Karpas-422 (cell line): ENCODE data around the gene HYAL2. TPM values are rescaled to one million over a fixed set of nuclear protein-coding genes. Genes with fewer than 3 reads are reported as not detected.

ENCODE experiments used
- DNase-seq: peaks from one replicate; pipeline ENCODE4 v3.0.0-alpha.2; 2015
- H2AFZ ChIP-seq: fragments of 200-600 bp; sonication (generic); 2 replicates; pipeline ENCODE4 v1.6.1; 2014; ENCODE audit warnings: antibody characterized with exemption, low read length, mixed read lengths
- H3K27ac ChIP-seq: fragments of 200-600 bp; sonication (generic); 2 replicates; pipeline ENCODE4 v1.5.1; 2014; ENCODE audit warnings: mild to moderate bottlenecking, low read length, moderate library complexity
- H3K27me3 ChIP-seq: fragments of 200-600 bp; sonication (generic); 2 replicates; pipeline ENCODE4 v1.6.1; 2014; ENCODE audit warnings: low read length, mixed read lengths
- H3K36me3 ChIP-seq: fragments of 200-600 bp; sonication (generic); 2 replicates; pipeline ENCODE4 v1.6.1; 2014; ENCODE audit warnings: low read length, mixed read lengths; ENCODE audit not compliant: insufficient read depth
- H3K4me1 ChIP-seq: fragments of 200-600 bp; sonication (generic); 2 replicates; pipeline ENCODE4 v1.6.1; 2014; ENCODE audit warnings: mild to moderate bottlenecking, low read length, mixed read lengths
- H3K4me2 ChIP-seq: fragments of 200-600 bp; sonication (generic); 2 replicates; pipeline ENCODE4 v1.6.1; 2014; ENCODE audit warnings: low read length, low read depth, mild to moderate bottlenecking; ENCODE audit not compliant: poor library complexity, severe bottlenecking
- H3K4me3 ChIP-seq: fragments of 200-600 bp; sonication (generic); 2 replicates; pipeline ENCODE4 v1.5.1; 2014; ENCODE audit warnings: mild to moderate bottlenecking, antibody characterized with exemption, low read length, mixed read lengths
- H3K79me2 ChIP-seq: fragments of 200-600 bp; sonication (generic); 2 replicates; pipeline ENCODE4 v1.6.1; 2014; ENCODE audit warnings: mild to moderate bottlenecking, low read length, mixed read lengths
- H3K9ac ChIP-seq: fragments of 200-600 bp; sonication (generic); 2 replicates; pipeline ENCODE4 v1.6.0; 2014; ENCODE audit warnings: low read length
- H3K9me2 ChIP-seq: fragments of 200-600 bp; sonication (generic), shearing (Covaris generic); replicated peaks from 2 replicates; pipeline ENCODE4 v1.6.0; 2014; ENCODE audit warnings: mild to moderate bottlenecking, low read length, moderate library complexity; ENCODE audit not compliant: insufficient read depth
- H3K9me3 ChIP-seq: fragments of 300-700, 200-600 bp; sonication (generic); 2 replicates; pipeline ENCODE4 v1.6.1; 2014; ENCODE audit warnings: low read length, mixed read lengths
- H4K20me1 ChIP-seq: fragments of 200-600 bp; sonication (generic); 2 replicates; pipeline ENCODE4 v1.6.1; 2014; ENCODE audit warnings: mild to moderate bottlenecking, antibody characterized with exemption, low read length, low read depth; ENCODE audit not compliant: insufficient read depth
- total RNA-seq: library from RNA; depleted of rRNA; stranded (reverse); fragments of >200 nt; shearing (Covaris generic); gene quantifications from 2 replicates; pipeline ENCODE4 v1.2.3, GENCODE V29; 2014; ENCODE audit warnings: low replicate concordance

HYAL2 gene
- total RNA-seq, 1 experiment from 2014 or later: 12.8 TPM

DNA sequence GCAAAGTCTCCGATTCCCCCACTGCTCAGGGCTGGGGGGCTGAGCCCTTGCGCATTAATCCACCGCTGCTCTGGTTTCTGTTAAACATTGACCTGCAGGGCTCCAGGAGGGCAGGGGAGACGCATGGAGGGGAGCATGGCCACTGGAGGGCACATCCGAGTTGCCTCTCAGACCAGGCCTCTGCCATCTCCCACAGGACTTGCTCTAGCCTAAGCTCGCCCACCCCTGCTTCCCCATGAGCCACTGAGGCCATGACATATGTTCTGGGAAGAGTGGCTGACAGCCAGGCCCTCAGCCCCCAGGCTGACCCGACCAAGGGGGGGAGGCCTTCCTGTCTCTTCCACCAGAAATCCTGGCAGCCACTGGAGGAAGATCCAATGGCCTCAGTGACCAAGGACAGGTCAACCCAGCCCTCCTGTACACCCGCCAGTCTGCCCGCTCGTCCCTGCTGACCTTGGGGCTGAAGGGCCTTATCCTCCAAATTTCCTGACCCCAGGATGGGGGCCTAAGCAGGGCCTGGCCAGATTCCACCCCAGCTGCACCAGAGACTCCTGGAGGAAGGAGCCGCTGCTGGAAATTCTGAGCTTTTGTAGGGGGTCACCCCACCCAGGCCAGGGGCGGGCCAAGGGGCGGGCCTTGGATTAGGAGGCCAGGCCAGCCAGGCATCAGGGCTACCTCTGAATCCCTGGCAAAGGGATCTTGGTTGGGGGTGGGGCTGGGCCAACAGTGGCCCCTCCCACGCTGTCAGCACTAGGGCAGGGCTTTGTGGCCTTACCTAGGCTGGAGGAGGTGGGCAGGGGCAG lies 19.3 kb downstream of the HYAL2 start, which contains the start of gene HYAL1:
HYAL1 (minus strand) TSS at position 562 of the 803 bp plus-strand sequence. CDS start 618 bp downstream, outside the sequence.
- H2AFZ ChIP-seq: no peak within 1 kb of the TSS
- no peaks in the 10 kb centered on the region for H4K20me1 ChIP-seq

DNA sequence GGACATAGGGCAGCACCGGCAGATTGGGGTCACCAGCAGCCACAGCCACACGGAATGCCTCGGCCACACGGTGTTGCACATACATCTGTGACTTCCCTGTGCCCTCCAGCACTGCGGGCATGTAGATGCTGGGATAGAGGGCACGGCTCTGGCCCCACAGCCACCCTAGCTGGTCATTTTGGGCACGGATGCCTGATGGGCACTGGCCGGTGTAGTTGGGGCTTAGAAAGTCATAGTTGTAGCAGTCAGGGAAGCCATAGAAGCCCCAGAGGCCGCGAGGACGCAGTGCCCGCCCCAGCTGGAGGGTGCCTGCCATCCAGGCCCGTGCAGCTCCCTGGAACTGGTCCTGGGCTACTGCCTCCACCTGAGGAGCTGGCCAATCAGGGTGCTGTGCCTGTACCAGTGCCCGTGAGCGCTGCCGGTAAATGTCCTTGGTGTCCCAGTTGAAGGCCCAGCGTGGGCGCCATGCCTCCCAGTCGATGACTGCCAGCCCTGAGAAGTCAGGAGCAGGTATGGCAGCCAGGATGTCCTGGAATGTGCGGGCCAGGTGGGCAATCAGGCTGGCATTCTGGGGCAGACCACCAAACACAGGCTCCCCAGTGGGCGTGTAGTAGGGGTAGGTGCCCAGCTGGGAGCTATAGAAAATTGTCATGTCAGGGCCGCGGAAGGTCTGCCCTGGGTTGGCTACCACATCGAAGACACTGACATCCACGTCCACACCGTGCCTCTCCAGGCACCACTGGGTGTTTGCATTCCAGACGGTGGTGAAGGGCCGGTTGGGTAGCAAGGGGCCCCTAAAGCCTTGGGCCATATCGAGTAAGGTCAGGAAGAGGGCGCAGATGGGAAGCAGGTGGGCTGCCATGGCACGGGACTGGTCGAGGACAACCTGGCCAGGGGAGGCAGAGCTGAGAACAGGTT lies 20.2 kb downstream of the HYAL2 start:
- H3K9ac ChIP-seq: no peak overlapping the region
- peaks cover 21% of the 10 kb centered on the region for H3K4me1 ChIP-seq

More for the DNA sequence above, 19.3 kb downstream of the HYAL2 start, which contains the start of gene HYAL1:
- Histone ChIP-seq H3K9me3 (no peaks in the 10 kb centered on the region), H3K4me1 (peaks cover 15% of the 10 kb centered on the region), H3K9ac (no peak within 1 kb of the TSS), H3K36me3 (no peaks in the 10 kb centered on the region), H3K9me2 (no peaks in the 10 kb centered on the region), H3K27me3 (no peaks in the 10 kb centered on the region), H3K79me2 (peaks cover 5% of the 10 kb centered on the region; the same call in 1 of the 2 replicates), H3K4me2 (no peak within 1 kb of the TSS), H3K4me3 (no peak within 1 kb of the TSS), H3K27ac (no peak within 1 kb of the TSS)
- no peak for DNase-seq

DNA sequence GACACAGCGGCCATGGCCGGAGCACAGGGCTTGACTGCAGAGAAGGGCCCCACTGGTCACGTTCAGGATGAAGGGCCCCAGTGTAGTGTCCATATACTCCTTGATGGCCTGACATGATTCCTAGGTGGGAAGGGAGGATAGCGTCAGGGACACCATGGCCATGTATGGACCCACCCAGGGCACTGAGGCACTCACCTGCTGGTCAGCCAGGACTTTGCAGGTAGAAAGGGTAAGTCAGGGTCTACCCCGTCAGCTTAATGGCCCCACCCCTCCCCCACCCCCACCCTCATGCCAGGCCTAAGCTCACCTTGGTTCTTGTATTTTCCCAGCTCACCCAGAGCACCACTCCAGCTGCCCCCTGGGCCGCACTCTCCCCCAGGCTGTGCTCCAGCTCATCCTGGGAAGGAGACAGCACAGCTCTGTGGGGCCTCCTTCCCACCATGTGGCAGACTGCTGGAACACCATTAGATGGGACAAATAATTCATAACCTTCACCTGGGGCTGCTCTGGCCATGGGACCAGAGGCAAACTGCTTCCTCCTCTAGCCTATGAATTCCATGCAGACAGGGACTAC lies 21.8 kb downstream of the HYAL2 start:
- peaks cover 21% of the 10 kb centered on the region for H3K4me1 ChIP-seq
- peak overlapping the region; percentile 76 for H3K4me2 ChIP-seq
- no peaks in the 10 kb centered on the region for H3K9me3 ChIP-seq
- H3K4me3 ChIP-seq: peak overlapping the region; percentile 72; the same call in 1 of the 2 replicates
- H2AFZ ChIP-seq: no peak overlapping the region
- no peak overlapping the region for H3K27ac ChIP-seq
- no peaks in the 10 kb centered on the region for H3K36me3 ChIP-seq
- no peaks in the 10 kb centered on the region for H3K9me2 ChIP-seq
- no peak for DNase-seq
- H3K9ac ChIP-seq: peak overlapping the region; percentile 72; the same call in 1 of the 2 replicates
- H3K79me2 ChIP-seq: peaks cover 7% of the 10 kb centered on the region; the same call in 1 of the 2 replicates
- no peaks in the 10 kb centered on the region for H3K27me3 ChIP-seq
- H4K20me1 ChIP-seq: no peaks in the 10 kb centered on the region

More for the DNA sequence above, 20.2 kb downstream of the HYAL2 start:
- Histone ChIP-seq H2AFZ (no peak overlapping the region), H3K27ac (no peak overlapping the region), H3K9me2 (no peaks in the 10 kb centered on the region), H3K4me3 (no peak overlapping the region), H3K79me2 (peaks cover 7% of the 10 kb centered on the region; the same call in 1 of the 2 replicates), H3K4me2 (no peak overlapping the region), H3K36me3 (no peaks in the 10 kb centered on the region), H4K20me1 (no peaks in the 10 kb centered on the region), H3K27me3 (no peaks in the 10 kb centered on the region), H3K9me3 (no peaks in the 10 kb centered on the region)
- DNase-seq: no peak

DNA sequence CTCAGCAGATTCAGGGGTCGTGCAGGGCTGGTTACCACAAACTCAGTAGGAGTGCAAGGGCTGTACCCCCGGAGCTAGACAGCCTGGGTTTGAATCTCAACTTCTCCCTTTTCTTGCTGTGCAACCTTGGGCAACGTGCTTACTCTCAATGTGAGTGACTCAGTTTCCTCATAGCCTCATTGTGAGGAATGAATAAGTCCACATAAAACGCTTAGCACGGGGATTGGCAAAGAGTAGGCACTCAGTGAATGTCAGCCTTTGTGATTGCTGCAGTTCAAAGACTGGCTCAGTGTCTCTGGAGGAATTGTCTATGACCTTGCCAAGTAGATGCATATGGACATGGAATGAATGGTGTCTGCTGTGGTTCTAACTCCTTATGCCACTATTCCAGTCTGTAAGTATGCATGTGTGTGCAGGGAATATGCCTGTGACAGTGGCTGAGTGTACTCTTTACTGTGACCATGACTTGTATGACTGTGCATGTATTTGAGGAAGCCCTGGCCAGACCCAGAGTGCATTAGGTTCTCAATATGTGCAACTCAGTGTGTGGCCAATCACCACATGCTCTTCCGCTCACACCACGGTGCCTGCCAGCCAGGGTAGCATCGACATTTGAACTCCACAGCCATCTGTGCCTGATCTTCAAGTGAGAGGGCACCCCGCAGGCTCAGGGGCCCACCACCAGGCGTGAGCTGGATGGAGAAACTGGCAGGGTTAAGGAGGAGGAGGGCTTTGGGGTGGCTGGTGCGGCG lies 22.4 kb downstream of the HYAL2 start:
- no peaks in the 10 kb centered on the region for H3K9me3 ChIP-seq
- peaks cover 21% of the 10 kb centered on the region for H3K4me1 ChIP-seq
- H3K27ac ChIP-seq: peak overlapping the region; percentile 14; the same call in 1 of the 2 replicates
- peaks cover 7% of the 10 kb centered on the region; the same call in 1 of the 2 replicates for H3K79me2 ChIP-seq
- no peaks in the 10 kb centered on the region for H4K20me1 ChIP-seq
- no peaks in the 10 kb centered on the region for H3K36me3 ChIP-seq
- peak overlapping the region; percentile 40; the same call in 1 of the 2 replicates for H2AFZ ChIP-seq
- peak overlapping the region; percentile 72 for H3K9ac ChIP-seq
- peak overlapping the region; percentile 76 for H3K4me2 ChIP-seq
- H3K4me3 ChIP-seq: peak overlapping the region; percentile 72
- DNase-seq: no peak
- H3K27me3 ChIP-seq: no peaks in the 10 kb centered on the region
- H3K9me2 ChIP-seq: no peaks in the 10 kb centered on the region

DNA sequence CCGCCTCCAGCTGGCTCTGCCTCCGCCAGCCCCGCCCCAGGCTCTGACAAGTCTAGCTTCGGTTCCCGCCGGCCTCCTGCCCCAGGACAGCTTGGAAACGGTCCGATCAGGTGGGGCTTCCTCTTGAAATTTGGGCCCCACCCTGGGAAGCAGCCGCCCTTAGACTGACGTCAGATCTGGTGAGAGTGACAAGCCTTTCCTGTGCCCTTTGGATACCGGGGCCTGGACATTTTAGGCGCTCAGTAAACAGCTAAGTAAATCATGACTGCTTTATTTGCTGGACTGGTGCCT lies 23.0 kb downstream of the HYAL2 start:
- no peaks in the 10 kb centered on the region for H3K36me3 ChIP-seq
- no peaks in the 10 kb centered on the region for H3K27me3 ChIP-seq
- peak overlapping the region; percentile 72 for H3K9ac ChIP-seq
- peak overlapping the region; percentile 76 for H3K4me2 ChIP-seq
- peaks cover 21% of the 10 kb centered on the region for H3K4me1 ChIP-seq
- no peaks in the 10 kb centered on the region for H3K9me3 ChIP-seq
- H3K9me2 ChIP-seq: no peaks in the 10 kb centered on the region
- no peaks in the 10 kb centered on the region for H4K20me1 ChIP-seq
- H3K27ac ChIP-seq: peak overlapping the region; percentile 14; the same call in 1 of the 2 replicates
- no peak for DNase-seq
- peak overlapping the region; percentile 72 for H3K4me3 ChIP-seq
- H2AFZ ChIP-seq: peak overlapping the region; percentile 40; the same call in 1 of the 2 replicates
- H3K79me2 ChIP-seq: peaks cover 7% of the 10 kb centered on the region; the same call in 1 of the 2 replicates

DNA sequence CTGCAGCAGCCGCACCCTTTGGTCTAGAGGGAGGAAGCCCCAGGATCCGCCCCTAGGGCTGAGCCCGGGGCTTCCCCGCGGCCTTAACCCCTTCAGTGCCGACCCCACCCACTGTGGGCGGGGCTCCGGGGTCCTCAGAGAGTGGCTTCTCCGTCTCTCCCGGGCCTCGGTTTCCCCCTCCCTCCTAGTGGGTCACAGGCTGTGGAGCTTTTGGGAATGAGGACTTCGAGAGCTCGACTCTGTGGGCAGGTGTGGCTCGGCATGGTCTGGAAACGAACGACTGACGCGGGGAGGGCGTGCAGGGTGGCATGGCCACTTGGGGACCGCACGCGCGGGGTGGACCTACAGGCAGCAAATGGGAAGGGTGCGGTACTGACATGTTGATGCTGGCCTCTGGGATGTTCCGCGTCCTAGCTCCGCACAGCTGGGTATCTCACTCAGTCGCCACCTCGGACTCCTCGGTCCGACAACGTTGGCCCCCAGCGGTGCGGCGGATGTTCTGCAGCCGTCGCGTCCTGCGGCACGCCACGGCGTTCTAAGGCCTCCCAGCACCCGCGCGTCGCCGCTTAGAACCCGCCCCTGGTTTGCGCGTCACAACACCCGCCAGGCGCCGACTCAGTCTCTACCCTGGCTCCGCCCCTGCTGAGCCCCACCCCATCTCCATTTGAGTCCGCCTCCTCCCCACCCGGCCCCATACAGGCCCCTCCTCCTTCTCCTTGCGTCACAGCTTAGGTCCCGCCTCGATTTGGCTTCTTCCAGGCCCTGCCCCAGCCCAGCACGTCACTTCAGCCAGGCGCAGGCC lies 23.5 kb downstream of the HYAL2 start, which contains the start of the genes HYAL3 and NAA80:
HYAL3 (minus strand) TSS at position 570 of the 802 bp plus-strand sequence. CDS start 3,803 bp downstream, outside the sequence.
NAA80 (minus strand) TSS at position 570 of the 802 bp plus-strand sequence. CDS start 1,942 bp downstream, outside the sequence.
- H3K27ac ChIP-seq: peak within 1 kb of the TSS; percentile 44; the same call in 1 of the 2 replicates
- H3K4me1 ChIP-seq: peaks cover 21% of the 10 kb centered on the region

More for the DNA sequence above, 23.5 kb downstream of the HYAL2 start, which contains the start of the genes HYAL3 and NAA80:
- no peaks in the 10 kb centered on the region for H4K20me1 ChIP-seq
- H3K36me3 ChIP-seq: no peaks in the 10 kb centered on the region
- H3K9me2 ChIP-seq: no peaks in the 10 kb centered on the region
- peak within 1 kb of the TSS; percentile 93 for H3K4me3 ChIP-seq
- H3K4me2 ChIP-seq: peak within 1 kb of the TSS; percentile 92
- DNase-seq: peak; percentile 100
- no peaks in the 10 kb centered on the region for H3K9me3 ChIP-seq
- peak within 1 kb of the TSS; percentile 95 for H2AFZ ChIP-seq
- H3K79me2 ChIP-seq: peaks cover 7% of the 10 kb centered on the region; the same call in 1 of the 2 replicates
- H3K9ac ChIP-seq: peak within 1 kb of the TSS; percentile 91
- H3K27me3 ChIP-seq: no peaks in the 10 kb centered on the region
